Pons (tissue), 1 donor: ENCODE results near the gene LPAR6.
"Not testable (repeated sequence)": the region's sequence is repeated elsewhere in the genome, so short reads cannot be mapped to it uniquely, and the experiment has no call there.

Experiments
- DNase-seq: peaks from one replicate; pipeline ENCODE4 v3.0.0-alpha.2; 2016; ENCODE audit warnings: low spot score

The LPAR6 gene, protein sequence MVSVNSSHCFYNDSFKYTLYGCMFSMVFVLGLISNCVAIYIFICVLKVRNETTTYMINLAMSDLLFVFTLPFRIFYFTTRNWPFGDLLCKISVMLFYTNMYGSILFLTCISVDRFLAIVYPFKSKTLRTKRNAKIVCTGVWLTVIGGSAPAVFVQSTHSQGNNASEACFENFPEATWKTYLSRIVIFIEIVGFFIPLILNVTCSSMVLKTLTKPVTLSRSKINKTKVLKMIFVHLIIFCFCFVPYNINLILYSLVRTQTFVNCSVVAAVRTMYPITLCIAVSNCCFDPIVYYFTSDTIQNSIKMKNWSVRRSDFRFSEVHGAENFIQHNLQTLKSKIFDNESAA

DNA sequence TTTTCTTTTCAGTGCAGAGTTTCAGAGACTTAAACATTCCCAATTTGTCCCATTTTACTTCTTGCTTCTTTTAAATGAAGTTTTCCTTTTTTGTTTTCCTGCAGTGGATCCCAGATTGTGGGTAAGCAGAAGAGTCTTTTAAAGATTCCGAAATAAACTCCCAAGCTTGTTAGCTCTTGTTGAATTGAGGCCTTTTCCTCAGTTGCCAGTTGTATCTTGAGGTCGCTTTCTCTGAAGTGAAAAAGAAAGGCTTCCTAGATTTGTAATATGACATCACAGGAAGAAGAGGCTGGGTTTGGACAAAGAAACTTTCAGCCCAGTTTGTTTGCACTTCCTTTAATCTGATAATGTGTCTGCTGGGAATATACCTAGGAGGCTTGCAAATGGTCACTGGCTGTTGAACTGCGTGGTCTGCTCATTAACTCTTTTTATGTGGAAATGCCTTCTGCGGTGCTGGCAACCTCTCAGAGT is at the start of gene LPAR6:
LPAR6 (minus strand) TSS at position 233 of the 471 bp plus-strand sequence. CDS start 690 bp downstream, outside the sequence.
- peak; percentile 89 for DNase-seq

DNA sequence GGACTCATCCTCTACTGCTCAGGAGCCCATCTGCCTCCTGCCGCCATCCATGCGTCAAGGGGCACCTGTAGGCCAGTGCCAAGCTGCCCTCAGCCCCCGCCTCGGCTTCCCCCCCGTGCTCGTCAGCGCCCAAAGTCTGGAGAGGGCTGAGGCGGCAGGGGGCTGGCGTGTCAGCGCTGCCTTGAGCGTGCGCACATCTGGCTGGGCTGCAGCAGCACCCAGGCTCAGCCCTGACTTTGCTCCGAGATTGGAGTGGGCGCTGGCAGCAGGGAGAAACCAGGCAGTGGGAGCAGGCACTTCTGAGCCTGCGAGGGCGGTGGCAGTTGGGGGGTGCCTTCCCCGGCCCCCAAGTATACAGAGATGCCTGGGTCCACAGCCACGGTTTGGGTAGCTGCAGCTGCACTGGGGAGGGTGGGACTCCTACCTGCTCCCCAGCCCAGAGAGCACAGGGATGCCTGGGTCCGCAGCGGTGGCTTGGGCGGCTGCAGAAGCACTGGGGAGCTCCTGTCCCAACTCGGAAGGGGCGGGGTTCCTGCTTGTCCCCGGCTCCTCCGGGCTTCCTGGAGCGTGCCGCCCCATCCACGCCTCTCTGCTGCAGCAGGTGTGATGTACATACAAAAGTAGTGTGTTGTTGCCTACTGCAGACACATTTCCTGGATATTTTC is 44.8 kb upstream of the LPAR6 start:
- no peak for DNase-seq

DNA sequence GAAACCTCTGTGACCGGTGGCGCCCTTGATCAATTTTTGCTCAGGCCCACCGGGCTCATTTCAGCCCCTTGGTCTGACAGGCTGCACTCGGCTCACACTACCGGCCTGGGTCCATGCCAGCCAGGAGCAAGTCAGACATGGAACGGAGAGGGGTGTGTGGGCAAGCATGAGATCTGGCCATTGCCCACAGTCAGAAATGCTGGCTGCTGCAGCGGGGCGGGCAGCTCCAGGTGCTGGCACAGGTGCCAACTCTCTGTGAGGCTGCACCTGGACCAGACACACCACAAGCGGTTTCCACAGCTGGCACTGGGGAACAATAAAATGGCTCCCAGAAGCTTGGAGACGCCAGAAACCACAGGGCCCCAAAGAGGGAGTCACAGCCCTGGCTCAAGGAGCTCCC is 43.6 kb upstream of the LPAR6 start:
- no peak for DNase-seq

DNA sequence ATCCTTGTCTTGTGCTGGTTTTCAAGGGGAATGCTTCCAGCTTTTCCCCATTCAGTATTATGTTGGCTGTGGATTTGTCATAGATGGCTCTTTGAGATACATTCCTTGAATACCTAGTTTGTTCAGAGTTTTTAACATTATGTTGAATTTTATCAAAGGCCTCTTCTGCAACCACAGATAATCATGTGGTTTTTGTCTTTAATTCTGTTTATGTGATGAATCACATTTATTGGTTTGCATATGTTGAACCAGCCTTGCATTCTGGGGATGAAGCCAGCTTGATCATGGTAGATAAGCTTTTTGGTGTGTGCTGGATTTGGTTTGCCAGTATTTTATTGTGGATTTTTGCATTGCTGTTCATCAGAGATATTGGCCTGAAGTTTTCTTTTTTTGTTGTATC is 38.3 kb upstream of the LPAR6 start:
- not testable (repeated sequence) for DNase-seq

DNA sequence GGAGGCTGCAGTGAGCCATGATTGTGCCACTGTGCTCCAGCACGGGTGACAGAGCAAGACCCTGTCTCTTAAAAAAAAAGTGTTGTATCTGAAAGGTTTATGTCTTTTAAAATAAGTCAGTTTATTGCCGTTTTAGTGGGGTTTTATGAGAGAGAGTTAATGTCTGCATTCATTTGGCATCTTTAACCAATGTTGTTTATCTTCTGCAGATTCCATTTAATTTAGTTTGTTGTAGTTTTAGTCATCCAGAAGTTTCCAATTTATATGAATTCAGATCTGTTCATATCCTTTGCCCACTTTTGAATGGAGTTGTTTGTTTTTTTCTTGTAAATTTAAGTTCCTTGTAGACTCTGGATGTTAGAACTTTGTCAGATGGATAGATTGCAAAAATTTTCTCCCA is 36.7 kb upstream of the LPAR6 start:
- DNase-seq, result no peak

DNA sequence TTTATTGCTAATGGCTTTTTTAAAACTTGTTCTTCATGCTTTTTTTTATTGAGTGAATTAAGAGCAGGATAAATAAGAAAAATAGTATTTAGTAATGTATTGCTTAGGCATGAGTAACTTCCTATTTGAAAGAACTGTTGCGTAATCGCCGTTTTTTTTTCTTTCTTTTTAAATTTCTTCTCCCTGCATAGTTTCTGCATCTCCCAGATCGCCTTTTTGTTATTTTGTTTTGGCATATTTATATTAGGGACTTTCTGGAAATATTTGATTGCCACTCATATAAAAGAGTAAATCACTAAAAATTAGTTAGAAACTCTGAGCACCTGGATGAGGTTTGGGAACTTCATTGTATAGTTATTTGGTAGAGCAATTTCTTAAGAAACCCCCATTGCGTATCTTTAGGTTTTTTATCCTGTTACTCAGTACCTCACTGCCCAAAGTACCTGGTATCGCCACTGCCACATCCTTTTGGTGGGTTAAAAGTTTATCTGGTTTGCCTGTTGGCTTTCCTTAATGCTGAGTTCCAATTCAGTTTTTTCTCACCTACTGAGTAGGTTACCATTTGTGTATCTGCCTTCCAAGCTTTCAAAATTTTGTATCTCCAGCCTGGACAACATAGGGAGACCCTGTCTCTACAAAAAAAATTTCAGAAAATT is 36.2 kb upstream of the LPAR6 start:
- DNase-seq, result peak; percentile 47

DNA sequence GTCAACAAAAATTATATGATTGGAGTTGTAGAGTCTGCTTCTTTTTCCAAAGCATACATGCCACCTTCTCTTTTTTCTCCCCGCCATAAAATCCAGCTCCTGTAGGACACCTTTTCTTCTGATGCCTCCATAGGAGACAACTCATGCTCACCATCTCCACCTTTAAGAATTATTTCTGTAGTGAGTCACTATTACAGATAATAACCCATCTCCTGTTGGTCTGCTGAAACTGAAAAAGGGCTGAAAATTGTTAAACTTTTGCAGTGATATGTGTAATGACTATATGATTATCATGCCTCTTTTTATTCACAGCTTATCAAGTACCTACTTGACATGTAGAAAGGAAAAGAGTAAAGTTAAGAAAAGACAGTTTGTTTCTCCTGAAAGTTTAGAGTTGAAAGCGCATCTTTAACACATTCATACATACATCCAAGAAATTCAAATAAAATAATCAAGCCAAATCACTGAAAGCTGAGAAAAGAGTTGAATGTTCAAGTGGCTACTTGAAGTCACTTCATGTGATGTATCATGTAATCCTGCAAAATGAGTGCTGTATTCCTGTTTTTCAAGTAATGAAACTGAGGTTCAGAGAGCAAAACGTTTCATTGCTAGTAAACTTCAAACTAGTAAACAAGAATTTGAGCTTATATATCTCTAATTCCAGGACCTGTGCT is 35.5 kb upstream of the LPAR6 start:
- no peak for DNase-seq

DNA sequence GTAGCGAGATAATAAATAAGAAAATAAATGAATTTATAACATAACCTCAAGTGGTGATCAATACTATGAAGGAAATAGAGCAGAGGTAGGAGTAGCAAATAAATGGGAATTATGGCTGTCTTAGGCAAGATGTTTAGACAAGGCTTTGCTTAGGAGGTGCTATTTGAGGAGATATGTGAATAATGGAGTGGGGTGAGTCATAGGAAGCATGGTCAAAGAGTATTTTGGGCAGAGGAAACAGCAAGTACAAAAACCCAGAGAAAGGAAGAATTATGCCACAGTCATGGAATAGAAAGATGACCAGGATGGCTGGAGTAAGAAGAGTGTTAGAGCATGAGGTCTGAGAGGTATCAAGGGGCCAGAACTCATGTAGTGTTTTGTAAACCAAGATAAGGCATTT is 33.6 kb upstream of the LPAR6 start:
- no peak for DNase-seq

DNA sequence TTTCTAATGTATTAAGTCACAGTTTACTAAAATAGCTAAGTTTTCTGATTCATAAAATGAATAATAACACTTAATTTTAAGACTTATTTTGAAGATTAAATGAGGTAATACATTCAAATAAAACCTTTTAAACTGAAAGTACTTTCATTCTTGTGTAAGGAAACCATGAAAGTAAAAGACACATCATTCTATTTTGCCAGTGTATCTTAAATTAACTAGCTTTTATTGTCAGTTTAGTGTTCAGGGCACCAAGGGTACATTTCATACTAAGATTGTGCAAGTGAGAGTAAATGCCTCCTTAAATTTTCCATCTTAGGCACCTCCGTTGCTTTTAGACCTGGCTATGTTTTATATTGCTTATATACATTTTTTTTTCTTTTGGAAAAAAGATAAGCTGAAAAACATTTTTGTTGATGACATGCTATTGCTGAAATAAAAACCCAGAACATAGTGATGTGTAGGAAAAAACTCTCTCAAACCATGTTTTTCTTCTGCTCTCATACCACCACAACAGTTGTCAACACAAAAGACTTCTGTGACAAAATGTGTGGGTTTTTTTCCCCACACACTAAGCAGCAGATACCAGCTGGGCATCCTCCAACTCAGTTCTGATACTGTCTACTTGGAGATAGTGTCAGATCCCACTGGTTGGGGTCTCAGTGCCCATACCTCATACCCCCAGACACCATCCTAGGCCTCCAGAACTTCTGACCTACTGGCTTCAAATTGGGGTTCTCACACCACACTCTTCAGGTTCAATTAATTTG is 30.7 kb upstream of the LPAR6 start:
- no peak for DNase-seq

DNA sequence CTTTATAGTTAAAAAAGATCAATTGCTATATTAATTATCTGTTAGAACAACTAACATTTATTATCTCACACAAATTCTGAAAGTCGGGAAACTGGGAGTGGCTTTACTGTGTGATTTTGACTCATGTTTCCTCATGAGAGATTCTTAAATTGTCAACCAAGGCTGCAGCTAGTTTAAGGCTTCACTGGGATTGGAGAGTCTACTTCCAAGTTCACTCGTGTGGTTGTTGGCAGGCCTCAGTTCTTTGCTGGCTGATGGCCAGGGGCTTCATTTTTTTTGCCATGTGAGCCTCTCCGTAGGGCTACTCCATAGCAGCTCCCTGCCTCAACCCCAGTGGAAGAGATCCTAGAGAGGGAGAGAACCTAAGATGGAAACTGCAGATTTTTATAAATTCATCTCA is 24.5 kb upstream of the LPAR6 start:
- DNase-seq, result peak; percentile 60

DNA sequence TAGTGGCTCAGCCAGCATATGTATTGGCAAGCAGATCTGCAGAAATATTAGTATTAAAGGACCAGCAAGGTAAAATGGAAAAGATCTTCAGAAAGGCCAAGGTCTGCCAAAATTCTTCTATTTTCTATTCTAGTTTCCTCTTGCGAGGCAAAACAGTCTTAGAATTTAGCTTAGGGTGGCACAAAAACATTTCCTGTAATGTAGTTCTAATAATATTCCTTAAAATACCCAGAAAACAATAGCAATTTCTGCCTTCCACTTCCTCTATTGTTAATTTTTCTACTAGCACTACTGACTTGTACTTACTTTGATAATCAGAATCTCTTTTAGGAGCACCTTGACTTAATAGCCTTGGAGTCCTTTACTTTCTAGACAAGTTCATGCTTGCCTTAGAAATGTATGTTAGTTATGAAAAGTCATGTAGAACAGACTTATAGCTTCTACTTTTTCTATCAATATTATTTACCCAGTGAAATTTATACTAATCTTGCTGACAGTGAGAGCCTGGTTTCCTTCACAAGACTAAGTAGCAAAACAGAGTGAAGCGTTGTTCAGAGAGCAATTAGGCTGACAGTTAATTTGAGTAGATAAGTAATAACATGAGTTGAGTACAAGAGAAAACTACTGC is 23.9 kb upstream of the LPAR6 start:
- no peak for DNase-seq

DNA sequence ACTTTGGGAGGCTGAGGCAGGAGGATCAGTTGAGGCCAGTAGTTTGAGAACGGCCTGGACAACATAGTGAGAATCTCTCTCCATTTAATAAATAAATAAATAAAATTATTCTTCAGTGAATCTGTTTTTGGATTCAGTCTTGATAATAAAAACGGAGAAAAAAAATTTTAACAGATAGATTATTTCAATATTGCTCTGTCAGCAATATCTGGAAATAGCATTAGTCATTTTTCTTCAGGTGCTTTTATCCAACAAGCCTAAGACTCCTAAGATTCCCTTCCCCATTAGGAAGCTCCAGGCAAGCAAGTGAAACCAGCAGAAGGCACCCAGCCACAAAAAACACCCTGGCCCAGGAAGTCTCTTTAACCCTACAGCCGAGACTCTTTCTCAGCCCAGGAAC is 21.3 kb upstream of the LPAR6 start:
- DNase-seq, result no peak

DNA sequence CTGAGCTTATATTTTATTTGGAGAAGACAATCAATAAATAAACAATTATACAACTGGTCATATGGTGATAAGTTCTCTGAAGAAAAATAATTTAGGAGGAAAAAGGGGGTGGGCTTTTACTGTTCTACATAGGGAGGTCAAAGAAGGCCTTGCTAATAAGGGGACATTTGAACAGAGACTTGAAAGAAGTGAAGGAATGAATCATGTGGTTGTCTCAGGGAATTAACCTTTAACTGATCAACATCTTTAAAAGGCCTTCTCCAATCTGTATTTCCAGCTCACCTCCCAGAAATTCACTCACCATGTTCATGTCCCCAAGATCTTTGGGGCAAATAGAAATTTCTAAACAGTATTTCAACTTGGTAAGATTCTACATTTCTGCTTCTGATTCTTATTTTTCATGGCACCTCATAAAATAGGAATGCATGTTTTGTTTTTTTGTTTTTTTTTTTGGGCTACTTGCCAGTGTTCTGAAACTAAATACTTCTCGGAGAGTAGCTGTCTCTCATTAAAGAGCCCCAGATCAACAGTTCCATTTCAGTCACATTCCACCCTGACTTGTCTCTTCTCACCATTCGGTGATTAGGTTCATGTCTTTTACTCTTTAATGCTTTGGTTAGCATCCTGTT is 19.2 kb upstream of the LPAR6 start:
- DNase-seq, result no peak

DNA sequence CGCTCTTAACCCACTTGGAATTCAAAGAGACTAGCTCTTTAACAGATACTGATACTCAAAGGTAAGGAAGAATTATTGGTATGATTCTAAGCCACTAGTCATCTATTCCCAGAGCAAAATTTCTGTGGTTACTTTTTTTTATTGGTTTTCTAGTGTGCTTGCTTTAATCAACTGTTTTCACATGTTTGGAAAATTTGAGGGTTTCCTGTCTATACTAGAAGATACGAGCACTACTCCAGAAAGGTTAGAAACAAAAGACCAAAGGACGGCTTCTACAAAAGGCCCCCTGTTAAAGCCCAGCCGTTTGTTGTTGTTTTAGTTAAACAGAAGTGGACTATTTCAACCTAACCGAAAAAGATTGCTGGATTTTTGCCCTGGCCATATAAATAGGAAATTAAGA is 18.5 kb upstream of the LPAR6 start:
- DNase-seq, result no peak

DNA sequence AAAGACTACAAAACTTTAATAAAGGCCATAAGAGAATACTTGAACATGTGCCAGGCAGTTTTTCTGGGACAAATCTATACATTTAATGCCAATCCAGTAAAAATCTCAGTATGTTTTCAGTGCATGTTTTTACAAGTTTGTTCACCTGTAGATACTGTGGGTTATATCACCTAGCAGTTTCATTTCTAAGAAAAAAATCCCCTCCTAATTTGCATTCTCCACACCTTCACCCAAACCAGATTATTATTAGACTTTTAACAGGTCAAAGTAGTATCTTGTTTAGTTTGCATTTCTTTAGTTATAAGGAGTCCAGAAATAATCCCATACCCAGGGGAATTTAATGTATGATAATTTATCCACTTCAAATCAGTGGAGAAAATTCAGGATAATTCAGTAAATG is 17.0 kb upstream of the LPAR6 start:
- no peak for DNase-seq

DNA sequence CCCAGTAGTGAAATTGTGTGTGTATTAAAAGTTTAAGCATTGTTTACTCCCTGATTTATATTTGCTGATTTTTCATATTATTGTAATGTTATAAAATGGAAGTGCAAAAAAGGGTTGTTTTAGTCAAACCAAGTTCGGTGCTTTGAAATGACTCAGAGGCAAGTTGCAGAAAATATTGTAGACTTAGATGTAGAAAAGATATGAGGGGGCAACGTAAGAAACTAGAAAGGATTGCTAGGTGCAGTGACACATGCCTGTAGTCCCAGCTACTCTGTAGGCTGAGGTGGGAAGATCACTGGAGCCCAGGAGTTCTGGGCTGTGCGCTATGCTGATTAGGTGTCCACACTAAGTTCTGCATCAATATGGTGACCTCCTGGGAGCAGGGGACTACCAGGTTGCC is 16.1 kb upstream of the LPAR6 start:
- DNase-seq, result no peak

DNA sequence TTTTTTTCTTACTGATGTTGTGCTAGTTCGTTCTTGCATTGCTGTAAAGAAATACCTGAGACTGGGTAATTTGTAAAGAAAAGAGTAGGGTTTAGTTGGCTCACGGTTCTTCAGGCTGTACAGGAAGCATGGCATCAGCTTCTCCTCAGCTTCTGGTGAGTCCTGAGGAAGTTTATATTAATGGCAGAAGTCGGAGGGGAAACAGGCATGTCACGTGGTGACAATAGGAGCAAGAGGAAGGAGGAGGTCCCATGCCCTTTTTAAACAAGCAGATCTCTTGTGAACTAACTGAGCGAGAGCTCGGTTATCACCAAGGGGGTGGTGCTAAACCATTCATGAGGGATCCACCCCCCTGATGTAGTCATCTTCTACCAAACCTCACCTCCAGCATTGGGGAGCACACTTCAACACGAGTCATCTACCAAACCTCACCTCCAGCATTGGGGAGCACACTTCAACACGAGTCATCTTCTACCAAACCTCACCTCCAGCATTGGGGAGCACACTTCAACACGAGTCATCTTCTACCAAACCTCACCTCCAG is 13.9 kb upstream of the LPAR6 start:
- DNase-seq, result peak; percentile 62

DNA sequence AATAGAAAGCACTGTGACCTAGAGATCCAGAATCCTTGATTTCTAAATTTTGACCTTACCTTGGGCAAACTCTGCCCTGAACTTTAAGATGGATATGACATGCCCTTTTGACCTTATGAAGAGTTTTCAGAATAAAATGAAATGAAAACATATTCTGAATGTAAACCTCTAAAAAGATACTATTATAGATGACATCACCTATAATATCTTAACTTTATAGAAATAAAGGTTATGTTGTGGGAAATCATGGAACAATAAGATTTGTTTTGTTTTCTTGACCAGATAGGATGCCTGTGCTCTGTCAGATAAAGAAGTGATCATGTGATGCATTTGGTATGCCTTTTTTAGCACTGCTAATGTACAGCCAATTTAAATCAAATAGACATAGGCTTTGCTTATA is 13.1 kb upstream of the LPAR6 start:
- DNase-seq, result no peak

DNA sequence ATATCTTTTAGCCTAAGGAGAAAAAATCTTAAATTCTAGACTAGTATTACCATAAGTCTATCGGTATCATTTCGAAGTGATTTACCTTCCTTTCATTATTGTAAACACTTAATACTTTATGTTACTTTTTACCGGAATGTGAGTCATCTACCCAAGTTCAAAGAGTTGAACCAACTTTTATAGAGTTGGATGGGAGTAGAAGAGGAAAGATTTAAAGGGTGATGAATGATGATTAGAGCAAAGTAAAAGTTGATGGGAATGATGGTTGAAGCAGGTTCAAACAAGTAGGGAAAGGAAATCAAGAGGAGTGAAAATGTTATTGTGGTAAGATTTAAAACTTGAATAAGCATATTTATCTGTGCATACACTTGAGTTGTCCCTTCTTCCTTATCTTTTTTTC is 11.3 kb upstream of the LPAR6 start:
- DNase-seq, result no peak

DNA sequence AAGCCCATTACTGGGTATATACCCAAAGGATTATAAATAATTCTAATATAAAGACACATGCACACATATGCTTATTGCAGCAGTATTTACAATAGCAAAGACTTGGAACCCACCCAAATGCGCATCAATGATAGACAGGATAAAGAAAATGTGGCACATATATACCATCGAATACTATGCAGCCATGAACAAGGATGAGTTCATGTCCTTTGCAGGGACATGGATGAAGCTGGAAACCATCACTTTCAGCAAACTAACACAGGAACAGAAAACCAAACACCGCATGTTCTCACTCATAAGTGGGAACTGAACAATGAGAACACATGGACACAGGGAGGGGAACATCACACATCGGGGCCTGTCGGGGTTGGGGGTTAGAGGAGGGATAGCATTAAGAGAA is 9.1 kb upstream of the LPAR6 start:
- DNase-seq, result not testable (repeated sequence)

DNA sequence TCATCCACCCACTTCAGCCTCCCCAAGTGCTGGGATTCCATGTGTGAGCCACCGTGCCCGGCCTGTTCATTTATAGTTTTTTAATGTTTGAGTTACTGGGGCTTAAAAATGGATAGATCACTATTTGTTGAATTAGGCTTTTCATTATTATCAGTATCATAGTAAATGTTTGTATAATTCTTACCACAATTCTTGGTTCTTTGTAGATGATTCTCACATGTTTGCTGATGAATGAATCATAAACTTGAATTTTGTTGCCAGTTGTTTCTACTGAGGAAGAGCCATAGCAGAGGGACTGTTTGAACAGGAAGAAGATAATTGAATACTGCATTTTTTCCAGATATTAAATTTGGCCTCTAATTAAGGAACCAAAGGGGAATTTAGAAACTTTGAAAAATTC is 2.6 kb upstream of the LPAR6 start:
- DNase-seq, result no peak
